ENCODE results near the gene DYNLT3.

DNA sequence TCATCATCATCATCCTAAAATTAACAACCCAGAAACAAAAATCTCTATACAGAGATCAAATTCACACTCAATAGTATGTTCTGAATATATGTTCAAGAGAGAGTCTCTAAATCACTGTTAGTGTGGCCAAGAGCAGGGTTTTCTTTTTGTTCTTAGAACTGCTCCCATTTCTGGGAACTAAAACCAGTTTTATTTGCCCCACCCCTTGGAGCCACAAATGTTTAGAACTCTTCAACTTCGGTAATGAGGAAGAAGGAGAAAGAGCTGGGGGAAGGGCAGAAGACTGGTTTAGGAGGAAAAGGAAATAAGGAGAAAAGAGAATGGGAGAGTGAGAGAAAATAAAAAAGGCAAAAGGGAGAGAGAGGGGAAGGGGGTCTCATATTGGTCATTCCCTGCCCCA, 35.3 kb downstream of the DYNLT3 start:
- TF ChIP-seq POLR2A (IDR thresholded peaks at IDR 0.05) (no peak), POLR2AphosphoS5 (IDR thresholded peaks at IDR 0.05) (no peak)
- TF ChIP-seq, protein P1, sequence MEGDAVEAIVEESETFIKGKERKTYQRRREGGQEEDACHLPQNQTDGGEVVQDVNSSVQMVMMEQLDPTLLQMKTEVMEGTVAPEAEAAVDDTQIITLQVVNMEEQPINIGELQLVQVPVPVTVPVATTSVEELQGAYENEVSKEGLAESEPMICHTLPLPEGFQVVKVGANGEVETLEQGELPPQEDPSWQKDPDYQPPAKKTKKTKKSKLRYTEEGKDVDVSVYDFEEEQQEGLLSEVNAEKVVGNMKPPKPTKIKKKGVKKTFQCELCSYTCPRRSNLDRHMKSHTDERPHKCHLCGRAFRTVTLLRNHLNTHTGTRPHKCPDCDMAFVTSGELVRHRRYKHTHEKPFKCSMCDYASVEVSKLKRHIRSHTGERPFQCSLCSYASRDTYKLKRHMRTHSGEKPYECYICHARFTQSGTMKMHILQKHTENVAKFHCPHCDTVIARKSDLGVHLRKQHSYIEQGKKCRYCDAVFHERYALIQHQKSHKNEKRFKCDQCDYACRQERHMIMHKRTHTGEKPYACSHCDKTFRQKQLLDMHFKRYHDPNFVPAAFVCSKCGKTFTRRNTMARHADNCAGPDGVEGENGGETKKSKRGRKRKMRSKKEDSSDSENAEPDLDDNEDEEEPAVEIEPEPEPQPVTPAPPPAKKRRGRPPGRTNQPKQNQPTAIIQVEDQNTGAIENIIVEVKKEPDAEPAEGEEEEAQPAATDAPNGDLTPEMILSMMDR (IDR thresholded peaks at IDR 0.05 in 8 of 11, conservative IDR thresholded peaks at IDR 0.05 in 3 of 11) = no peak
